SK-N-SH (cell line): ENCODE results near the gene SELPLG. TPM values are rescaled to one million over a fixed set of nuclear protein-coding genes. Genes with fewer than 3 reads are reported as not detected.

Source experiments
- EP300 ChIP-seq, 2 experiments: IDR thresholded peaks; 2 replicates each; pipeline versions ENCODE4 v1.4.0 to v1.6.1; 2012; ENCODE audit warnings: borderline replicate concordance in 1 of 2, low read depth in 1 of 2, low read length in 1 of 2
- GATA2 ChIP-seq: sonication (generic); formaldehyde crosslinking; IDR thresholded peaks from 2 replicates; pipeline ENCODE4 v1.5.0; 2020; ENCODE audit warnings: mild to moderate bottlenecking, missing genetic modification reagents
- MEF2A ChIP-seq: IDR thresholded peaks from 2 replicates; pipeline ENCODE4 v1.4.0; 2012; ENCODE audit warnings: low read depth, borderline replicate concordance
- RAD21 ChIP-seq: IDR thresholded peaks from 2 replicates; pipeline ENCODE4 v1.6.1; 2012; ENCODE audit warnings: mild to moderate bottlenecking, low read length
- RCOR1 ChIP-seq: fragments of 150-350 bp; IDR thresholded peaks from 2 replicates; pipeline ENCODE4 v1.6.1; 2017; ENCODE audit warnings: antibody characterized with exemption, low read length
- SMC3 ChIP-seq: IDR thresholded peaks from 2 replicates; pipeline ENCODE4 v1.6.1; 2012; ENCODE audit warnings: low read depth, low read length, improper control_type of control experiment
- TAF1 ChIP-seq: IDR thresholded peaks from 2 replicates; pipeline ENCODE4 v1.6.1; 2012; ENCODE audit warnings: low read depth, mild to moderate bottlenecking, low read length, moderate library complexity, borderline replicate concordance
- TEAD4 ChIP-seq: IDR thresholded peaks from 2 replicates; pipeline ENCODE4 v1.4.0; 2012; ENCODE audit warnings: mild to moderate bottlenecking, borderline replicate concordance; ENCODE audit not compliant: insufficient read depth
- polyA plus RNA-seq, 3 experiments: library from polyadenylated mRNA; depleted of rRNA; stranded (reverse); fragments of >200 nt; gene quantifications; 2 replicates each; pipeline ENCODE4 v1.2.3, GENCODE V29; 2012
- TF ChIP-seq, protein P1 (sequence below): IDR thresholded peaks from 2 replicates; pipeline ENCODE4; 2012
- TF ChIP-seq, protein P2 (sequence below): IDR thresholded peaks from 2 replicates; pipeline ENCODE4 v1.6.1; 2012; ENCODE audit warnings: mild to moderate bottlenecking, low read depth, low read length, moderate library complexity
- TF ChIP-seq, protein P3 (sequence below): fragments of 200-600 bp; sonication (generic); IDR thresholded peaks from 2 replicates; pipeline ENCODE4 v1.6.1; 2017; ENCODE audit warnings: antibody characterized with exemption, mild to moderate bottlenecking, moderate library complexity
- TF ChIP-seq, protein P4 (sequence below): fragments of 150-350 bp; IDR thresholded peaks from 2 replicates; pipeline ENCODE4 v1.6.1; 2016; ENCODE audit warnings: mild to moderate bottlenecking, low read depth, low read length
- TF ChIP-seq, protein P5 (sequence below): IDR thresholded peaks from 2 replicates; pipeline ENCODE4 v1.4.0; 2012; ENCODE audit warnings: low read depth

The SELPLG gene
- polyA plus RNA-seq, 1 of the 3 experiments (the other 2 are of a cell fraction) = 2.8 TPM

DNA sequence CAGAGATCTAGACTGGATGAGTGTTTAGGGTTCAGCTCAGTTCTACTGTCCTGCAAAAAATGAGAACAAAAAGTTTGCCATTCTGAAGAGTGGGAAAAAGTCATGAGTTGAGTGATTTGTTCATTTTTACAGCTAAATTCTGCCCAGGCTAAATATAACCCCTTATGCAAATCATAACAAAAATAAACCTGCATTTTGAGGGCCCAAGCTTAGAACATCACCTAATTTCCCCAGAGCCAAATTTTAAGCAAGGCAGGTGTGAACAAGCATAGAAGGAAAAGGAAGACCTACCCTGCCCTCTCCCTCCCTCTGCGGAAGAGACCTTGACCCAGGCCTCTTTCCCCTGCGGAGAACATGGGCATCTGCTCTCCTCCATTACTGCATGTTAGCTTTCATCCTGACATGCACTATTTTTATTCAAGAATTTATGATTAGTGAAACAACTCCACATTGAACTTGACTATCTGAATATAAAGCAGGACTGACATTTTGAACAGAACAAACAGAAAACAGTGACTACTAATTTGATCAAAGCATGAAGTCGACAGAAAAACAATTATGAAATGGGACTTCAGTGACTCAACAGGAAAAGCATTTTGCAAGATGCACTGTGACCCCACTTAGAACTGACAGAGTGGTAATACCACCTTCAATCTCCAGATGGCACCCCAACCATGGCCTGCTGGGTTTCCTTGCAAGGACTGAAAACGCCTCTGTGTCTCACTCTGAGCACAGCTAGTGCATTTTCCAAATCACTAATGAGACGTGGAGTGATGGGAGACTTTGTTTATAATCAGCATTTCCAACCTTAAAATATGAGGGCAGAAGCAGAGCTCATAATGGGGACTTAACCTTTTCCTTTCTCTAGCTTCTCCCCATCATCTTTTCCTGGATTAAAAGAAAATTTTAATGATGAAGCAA, 30.9 kb upstream of the SELPLG start (continued):
- TF ChIP-seq, protein P1, sequence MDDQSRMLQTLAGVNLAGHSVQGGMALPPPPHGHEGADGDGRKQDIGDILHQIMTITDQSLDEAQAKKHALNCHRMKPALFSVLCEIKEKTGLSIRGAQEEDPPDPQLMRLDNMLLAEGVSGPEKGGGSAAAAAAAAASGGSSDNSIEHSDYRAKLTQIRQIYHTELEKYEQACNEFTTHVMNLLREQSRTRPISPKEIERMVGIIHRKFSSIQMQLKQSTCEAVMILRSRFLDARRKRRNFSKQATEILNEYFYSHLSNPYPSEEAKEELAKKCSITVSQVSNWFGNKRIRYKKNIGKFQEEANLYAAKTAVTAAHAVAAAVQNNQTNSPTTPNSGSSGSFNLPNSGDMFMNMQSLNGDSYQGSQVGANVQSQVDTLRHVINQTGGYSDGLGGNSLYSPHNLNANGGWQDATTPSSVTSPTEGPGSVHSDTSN = peak; percentile 67
- TF ChIP-seq MEF2A (no peak), EP300 (IDR thresholded peaks at IDR 0.05; ENCODE audit: borderline replicate concordance in 1 of 2, low read depth in 1 of 2, low read length in 1 of 2) (peak in 1 of 2 experiments; percentile 18; a peak in 1 of 4 replicates), GATA2 (no peak), SMC3 (peak; percentile 98), TEAD4 (no peak), TAF1 (no peak), RAD21 (peak; percentile 100), RCOR1 (no peak)
- TF ChIP-seq, protein P2, sequence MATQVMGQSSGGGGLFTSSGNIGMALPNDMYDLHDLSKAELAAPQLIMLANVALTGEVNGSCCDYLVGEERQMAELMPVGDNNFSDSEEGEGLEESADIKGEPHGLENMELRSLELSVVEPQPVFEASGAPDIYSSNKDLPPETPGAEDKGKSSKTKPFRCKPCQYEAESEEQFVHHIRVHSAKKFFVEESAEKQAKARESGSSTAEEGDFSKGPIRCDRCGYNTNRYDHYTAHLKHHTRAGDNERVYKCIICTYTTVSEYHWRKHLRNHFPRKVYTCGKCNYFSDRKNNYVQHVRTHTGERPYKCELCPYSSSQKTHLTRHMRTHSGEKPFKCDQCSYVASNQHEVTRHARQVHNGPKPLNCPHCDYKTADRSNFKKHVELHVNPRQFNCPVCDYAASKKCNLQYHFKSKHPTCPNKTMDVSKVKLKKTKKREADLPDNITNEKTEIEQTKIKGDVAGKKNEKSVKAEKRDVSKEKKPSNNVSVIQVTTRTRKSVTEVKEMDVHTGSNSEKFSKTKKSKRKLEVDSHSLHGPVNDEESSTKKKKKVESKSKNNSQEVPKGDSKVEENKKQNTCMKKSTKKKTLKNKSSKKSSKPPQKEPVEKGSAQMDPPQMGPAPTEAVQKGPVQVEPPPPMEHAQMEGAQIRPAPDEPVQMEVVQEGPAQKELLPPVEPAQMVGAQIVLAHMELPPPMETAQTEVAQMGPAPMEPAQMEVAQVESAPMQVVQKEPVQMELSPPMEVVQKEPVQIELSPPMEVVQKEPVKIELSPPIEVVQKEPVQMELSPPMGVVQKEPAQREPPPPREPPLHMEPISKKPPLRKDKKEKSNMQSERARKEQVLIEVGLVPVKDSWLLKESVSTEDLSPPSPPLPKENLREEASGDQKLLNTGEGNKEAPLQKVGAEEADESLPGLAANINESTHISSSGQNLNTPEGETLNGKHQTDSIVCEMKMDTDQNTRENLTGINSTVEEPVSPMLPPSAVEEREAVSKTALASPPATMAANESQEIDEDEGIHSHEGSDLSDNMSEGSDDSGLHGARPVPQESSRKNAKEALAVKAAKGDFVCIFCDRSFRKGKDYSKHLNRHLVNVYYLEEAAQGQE = no peak
- TF ChIP-seq, protein P3, sequence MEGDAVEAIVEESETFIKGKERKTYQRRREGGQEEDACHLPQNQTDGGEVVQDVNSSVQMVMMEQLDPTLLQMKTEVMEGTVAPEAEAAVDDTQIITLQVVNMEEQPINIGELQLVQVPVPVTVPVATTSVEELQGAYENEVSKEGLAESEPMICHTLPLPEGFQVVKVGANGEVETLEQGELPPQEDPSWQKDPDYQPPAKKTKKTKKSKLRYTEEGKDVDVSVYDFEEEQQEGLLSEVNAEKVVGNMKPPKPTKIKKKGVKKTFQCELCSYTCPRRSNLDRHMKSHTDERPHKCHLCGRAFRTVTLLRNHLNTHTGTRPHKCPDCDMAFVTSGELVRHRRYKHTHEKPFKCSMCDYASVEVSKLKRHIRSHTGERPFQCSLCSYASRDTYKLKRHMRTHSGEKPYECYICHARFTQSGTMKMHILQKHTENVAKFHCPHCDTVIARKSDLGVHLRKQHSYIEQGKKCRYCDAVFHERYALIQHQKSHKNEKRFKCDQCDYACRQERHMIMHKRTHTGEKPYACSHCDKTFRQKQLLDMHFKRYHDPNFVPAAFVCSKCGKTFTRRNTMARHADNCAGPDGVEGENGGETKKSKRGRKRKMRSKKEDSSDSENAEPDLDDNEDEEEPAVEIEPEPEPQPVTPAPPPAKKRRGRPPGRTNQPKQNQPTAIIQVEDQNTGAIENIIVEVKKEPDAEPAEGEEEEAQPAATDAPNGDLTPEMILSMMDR = peak; percentile 93
- TF ChIP-seq, protein P4, sequence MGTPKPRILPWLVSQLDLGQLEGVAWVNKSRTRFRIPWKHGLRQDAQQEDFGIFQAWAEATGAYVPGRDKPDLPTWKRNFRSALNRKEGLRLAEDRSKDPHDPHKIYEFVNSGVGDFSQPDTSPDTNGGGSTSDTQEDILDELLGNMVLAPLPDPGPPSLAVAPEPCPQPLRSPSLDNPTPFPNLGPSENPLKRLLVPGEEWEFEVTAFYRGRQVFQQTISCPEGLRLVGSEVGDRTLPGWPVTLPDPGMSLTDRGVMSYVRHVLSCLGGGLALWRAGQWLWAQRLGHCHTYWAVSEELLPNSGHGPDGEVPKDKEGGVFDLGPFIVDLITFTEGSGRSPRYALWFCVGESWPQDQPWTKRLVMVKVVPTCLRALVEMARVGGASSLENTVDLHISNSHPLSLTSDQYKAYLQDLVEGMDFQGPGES = no peak
- TF ChIP-seq, protein P5, sequence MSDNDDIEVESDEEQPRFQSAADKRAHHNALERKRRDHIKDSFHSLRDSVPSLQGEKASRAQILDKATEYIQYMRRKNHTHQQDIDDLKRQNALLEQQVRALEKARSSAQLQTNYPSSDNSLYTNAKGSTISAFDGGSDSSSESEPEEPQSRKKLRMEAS = peak; percentile 52; the same call in 1 of the 2 replicates
